HL-60/S4 (cell line): ENCODE results near the gene TESK2.

ENCODE experiments used
- in situ Hi-C: fragments of 300-500 bp; cut with MboI; formaldehyde crosslinking; loops from 2 replicates; pipeline ENCODE4 v1.14.3; 2022; ENCODE audit warnings: low sequenced_read_pairs

TESK2 gene

GRCh38 chr1:45314266-45314665, 176.7 kb downstream of the TESK2 start:
- in situ Hi-C loops: no loop called here

- in situ Hi-C loops: no loop called here
These were observed 184.1 kb downstream of the TESK2 start for GRCh38 chr1:45306905-45307304.

GRCh38 chr1:45306319-45306718, 184.6 kb downstream of the TESK2 start:
- in situ Hi-C loops: no loop called here

- in situ Hi-C loops: no loop called here
These were observed 185.7 kb downstream of the TESK2 start for GRCh38 chr1:45305231-45305630.

- in situ Hi-C loops: loop anchor here (5.0 kb wide), 2 partner anchors 292 to 512 kb away; partner anchors contain the start of genes HECTD3 and UROD
These were observed 186.5 kb downstream of the TESK2 start for GRCh38 chr1:45304311-45305081.

GRCh38 chr1:45303520-45304310, 187.2 kb downstream of the TESK2 start:
- in situ Hi-C loops: loop anchor here (5.0 kb wide), 2 partner anchors 291 to 511 kb away; partner anchors contain the start of genes HECTD3 and UROD

- in situ Hi-C loops: loop anchor here (5.0 kb wide), 2 partner anchors 290 to 510 kb away; partner anchors contain the start of genes HECTD3 and UROD
These were observed 188.3 kb downstream of the TESK2 start for GRCh38 chr1:45302505-45303150.

- in situ Hi-C loops: loop anchor here (5.0 kb wide), 2 partner anchors 288 to 508 kb away; partner anchors contain the start of genes HECTD3 and UROD
These were observed 190.3 kb downstream of the TESK2 start for GRCh38 chr1:45300669-45300997.

- in situ Hi-C loops: loop anchor here (5.0 kb wide), 2 partner anchors 288 to 508 kb away; partner anchors contain the start of genes HECTD3 and UROD
These were observed 190.8 kb downstream of the TESK2 start for GRCh38 chr1:45299981-45300668.

- in situ Hi-C loops: no loop called here
These were observed 191.7 kb downstream of the TESK2 start for GRCh38 chr1:45299296-45299695.

GRCh38 chr1:45297666-45298356, 193.2 kb downstream of the TESK2 start:
- in situ Hi-C loops: no loop called here
